Measurements from ENCODE around the gene SLC6A11.

DNA sequence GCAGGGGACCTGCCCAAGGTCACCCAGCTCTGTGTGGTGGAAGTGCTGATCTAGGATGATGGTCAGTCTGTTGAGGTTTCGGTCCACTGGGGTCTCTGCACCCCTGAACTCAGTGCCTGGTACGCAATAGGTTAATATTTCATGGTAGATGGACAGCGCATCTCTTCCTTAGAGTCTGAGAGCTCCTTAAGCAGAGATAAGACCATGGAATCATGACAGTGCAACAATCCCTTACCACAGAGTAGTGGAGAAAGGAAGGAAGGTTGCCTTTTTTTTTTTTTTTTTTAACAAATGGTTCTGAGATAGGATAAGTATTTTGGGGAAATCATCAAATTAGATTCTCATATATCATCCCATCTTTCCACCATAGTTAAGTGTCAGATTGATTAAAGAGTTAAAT is 96.8 kb downstream of the SLC6A11 start:
- no peak for TF ChIP-seq EZH2 (IDR thresholded peaks at IDR 0.05; ENCODE audit: borderline replicate concordance, low read depth, low read length, poor library complexity, severe bottlenecking)
- TF ChIP-seq, protein P1, sequence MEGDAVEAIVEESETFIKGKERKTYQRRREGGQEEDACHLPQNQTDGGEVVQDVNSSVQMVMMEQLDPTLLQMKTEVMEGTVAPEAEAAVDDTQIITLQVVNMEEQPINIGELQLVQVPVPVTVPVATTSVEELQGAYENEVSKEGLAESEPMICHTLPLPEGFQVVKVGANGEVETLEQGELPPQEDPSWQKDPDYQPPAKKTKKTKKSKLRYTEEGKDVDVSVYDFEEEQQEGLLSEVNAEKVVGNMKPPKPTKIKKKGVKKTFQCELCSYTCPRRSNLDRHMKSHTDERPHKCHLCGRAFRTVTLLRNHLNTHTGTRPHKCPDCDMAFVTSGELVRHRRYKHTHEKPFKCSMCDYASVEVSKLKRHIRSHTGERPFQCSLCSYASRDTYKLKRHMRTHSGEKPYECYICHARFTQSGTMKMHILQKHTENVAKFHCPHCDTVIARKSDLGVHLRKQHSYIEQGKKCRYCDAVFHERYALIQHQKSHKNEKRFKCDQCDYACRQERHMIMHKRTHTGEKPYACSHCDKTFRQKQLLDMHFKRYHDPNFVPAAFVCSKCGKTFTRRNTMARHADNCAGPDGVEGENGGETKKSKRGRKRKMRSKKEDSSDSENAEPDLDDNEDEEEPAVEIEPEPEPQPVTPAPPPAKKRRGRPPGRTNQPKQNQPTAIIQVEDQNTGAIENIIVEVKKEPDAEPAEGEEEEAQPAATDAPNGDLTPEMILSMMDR (conservative IDR thresholded peaks at IDR 0.05; ENCODE audit: low read depth, low read length), result no peak
